ENCODE data around the gene TMEM240.
"Not testable (repeated sequence)": the region's sequence is repeated elsewhere in the genome, so short reads cannot be mapped to it uniquely, and the experiment has no call there.

TMEM240 gene

DNA sequence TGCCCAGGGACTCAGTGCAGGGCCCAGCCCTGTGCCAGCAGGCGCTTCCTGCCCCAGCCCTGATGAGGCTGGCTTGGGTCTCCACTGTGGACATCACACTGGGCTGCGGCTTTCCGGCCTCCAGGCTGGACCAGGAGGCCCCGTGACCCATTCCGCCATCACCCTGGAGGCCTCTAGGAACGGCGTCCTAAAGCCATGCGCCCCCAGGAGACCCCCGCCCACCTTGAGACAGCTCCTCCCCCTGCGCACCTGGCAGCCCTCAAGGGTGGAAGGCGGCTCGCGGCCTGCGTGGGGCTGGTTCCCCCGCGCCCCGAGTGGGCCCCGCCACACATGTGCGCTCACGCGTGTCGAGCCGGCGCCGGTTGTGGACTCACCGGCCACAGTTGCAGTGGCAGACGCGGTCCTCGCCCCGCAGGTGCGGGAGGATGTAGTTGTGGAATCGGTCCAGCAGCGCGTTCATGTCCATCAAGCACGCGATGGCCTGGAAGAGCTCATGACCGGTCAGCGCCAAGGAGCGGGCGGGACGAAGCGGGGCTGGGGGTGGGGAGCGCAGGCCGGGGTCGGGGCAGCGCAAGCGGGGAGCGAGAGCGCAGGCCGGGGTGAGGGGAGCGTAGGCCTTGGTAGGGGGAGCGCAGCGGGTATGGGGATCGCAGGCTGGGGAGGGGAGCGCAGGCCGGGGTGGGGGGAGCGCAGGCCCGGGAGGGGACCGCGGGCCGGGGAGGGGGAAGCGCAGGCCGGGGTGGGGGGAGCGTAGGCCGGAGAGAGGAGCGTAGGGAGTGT, 924 bp downstream of the TMEM240 start:
- DNase-seq = no peak

DNA sequence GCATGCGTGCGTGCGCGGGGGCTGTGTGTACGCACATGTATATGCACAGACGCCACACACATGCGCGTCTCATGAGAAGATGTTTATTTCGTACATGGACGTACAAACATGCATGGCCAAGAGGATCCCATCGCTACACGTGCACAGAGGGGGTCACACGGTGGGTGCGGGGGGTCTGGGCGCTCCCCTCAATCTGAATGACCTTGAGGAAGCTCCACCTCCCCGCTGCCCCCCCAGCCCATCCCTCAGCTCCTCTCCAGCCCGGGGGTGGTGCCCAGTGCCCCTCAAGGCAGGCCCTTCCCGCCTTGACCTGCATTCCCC, 1.5 kb downstream of the TMEM240 start:
- DNase-seq = no peak

DNA sequence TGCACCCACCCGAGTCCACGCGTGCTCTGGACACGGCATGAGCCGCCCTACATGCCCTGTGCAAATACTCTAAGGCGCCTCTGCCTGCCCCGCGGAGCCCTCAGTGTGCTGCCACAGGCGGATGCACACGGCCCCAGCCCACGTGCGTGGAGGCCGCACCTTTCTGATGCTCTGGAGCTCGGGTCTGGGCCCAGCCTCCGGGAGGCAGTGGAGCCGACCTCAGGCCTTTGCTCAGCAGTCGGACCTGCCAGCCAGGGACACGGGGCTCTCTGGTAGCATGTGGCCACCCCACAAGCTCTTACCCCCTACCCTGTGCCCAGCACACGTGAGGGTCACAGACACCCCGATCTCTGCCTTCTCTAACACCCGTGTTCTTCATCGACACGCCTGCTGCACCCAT, 2.1 kb downstream of the TMEM240 start:
- DNase-seq = no peak

DNA sequence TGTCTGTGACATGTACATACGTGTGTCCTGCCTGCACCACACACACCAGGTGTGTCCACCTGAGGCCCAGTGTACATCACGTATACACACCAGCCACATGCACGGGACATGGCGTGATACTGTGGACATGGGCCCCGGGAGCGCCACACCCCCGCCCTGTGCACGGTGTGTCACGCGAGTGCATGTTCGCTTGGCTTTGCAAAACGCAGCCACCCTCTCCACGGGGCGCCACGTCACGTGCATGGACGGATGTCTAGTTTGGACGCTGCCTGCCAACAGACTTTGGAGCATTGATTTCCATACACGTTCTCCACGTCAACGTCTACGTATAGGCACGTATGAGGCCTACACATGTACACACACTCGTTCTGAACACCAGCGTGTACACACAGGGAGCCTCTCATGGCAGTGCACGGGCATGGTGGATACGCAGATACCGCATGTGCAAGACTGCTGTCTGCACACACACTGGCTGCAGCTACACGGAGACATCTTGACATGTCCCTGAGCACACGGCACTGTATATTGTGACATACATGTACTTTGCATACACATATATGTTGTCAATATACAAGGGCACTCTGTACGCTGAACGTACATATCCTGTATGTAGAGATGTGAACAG, 2.7 kb downstream of the TMEM240 start:
- no peak for DNase-seq

DNA sequence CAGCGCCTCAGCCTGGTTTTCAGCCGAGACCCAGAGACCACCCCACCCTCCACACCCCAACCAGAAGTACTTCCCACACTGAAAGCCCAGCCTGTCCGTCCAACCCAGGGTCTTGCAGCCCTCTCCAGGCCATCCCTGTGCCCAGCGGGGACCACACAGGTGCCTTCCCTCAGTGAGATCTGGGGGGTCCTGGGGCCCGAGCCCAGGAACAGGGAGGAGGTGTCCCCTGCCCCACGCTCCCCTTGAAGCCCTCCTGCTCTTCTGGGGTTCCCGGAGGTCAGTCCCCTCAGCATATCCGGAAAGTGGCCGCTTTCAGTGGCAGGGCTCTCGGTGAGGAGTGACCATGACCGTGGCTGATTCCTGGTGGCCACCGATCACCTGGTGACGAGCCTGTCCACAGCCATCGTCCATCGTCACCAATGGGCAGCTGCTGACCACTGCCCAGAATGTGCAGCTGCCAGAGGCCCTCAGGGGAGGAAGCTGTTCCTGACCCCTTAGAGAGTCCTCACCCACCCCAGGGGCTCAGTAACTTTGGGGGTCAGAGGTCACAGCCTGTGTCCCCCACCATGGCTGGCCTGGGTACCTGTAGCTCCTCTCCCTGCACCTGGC, 3.4 kb downstream of the TMEM240 start:
- DNase-seq = no peak

DNA sequence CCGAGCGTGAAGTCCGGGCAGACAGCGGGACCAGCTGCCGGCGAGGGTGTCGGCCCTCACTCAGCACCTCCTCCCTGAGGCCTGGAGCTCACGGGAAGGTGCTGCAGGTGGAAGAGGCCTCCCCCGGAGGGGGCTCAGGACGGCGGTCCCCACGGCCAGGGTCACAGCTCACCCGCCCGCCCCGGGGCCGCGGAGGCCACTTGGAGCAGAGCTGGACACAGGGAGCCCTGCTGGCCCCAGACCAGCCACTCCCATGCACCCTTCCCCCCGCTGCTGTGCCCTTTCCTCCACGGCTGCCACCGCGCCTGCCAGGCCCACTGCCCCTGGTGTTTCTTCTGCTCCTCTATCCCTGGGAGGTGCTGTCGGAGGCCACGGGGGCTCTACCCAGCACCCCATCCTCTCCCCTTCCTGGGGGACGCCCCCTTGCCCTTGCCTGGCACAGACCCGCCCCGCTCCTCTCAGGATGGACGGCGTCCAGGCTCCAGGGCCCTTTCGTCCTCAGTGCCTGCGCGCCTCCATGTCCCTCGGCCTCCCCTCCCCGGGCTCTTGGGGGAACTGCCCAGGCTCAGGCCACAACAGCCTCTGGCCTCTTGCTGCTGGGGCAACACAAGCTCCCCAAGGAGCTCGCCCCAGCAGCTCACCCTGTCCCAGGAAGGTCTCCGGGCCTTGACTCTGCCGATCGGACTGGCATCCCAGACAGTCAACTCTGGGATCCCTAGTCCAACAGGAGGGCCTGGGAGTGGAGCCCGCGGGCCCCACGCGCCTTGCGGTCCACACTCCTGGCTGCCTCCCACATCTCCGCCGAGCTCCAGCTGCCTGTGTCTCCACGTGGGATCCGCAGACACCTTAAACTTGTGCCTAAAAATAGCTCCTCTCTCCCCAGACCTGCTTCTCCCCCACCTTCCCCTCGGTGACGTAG, 4.1 kb downstream of the TMEM240 start:
- DNase-seq = no peak

DNA sequence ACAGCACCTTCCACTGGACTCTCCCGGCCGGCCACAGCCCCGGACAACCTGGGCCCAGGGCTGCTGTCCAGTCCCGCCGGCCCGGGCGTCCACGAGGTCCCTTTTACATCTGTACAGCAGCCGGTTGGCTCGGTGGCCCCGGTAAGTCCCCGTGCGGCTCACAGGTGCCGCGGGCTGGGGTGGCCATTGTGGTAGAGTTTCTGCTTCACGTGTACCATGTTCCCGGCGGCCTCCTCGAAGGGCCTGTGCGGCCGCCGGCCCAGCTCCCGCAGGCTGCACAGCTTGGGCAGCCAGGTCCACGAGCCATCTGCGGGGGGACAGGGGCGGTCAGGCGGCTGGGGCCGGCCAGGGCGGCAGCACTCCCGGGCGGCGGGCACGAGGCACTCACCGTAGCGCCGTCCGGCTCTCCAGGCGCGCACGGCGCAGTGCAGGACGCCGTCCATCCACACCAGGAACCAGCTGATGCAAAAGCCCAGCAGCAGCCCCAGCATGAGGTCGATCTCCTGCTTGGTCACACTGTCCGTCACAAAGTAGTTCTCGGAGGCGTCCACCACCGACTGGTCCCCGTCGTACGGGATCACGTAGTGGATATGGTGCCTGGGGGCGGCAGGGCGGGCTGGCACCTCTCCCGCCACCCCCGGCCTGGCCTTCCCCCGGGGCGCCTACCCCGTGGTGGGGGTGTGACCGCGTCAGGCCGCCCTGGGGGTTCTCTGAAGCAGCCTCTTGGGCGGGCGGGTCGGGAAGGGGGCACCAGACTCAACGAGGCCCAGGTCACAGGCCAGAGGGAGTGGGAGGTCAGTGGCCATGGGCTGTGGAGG, 5.0 kb downstream of the TMEM240 start:
- no peak for DNase-seq

DNA sequence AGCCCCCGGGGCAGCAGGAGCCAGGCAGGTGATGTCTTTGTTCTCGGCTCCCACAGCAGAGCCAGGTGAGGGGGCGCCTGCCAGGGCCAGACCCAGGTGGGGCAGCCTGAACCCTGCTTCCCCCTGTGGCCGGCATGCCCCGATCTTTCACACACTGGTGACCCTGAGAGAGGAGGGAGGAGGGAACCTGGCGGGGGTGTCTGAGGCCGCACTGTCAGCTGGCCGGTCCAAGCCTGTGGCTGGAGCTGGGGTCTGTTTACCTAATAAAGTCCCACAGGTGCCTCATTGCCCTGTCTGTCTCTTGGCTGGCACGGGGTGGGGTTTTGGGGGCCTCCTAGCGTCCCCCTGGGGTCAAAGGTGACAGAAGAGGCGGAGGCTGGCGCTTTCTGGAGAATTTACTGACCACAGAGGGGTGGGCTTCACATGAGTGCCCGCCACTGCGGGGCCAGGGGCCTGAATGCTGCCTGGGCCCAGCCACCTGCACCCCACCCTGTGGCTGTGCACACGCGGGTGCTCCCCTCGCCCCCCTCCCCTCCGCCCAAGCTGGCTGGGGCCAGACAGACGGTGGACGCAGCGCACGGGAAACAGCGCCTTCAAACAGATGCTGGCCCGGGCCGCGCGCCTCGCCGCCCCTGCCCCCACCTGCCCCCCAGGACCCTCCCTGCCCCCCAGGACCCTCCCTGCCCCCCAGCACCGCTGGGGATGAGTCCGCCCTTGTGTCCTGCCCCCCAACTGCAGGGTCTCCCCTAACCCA, 5.8 kb downstream of the TMEM240 start:
- DNase-seq = no peak

DNA sequence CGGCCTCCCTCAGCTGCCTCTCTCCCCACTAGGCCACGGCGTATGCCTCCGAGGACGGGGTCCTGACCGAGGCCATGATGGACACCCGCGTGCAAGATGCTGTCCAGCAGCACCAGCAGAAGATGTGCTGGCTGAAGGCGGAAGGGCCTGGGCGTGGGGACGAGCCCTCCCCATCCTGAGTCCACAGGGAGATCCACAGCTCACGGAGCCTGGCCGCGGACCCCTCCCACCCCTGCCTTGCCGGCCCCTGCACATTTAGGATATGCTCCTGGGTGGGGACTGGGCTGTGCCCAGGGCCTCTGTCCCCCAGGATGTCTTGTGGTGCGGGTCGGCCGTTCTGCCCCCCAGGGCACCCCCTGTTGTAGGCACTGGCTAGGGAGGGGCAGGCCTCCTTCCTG, 6.5 kb downstream of the TMEM240 start:
- not testable (repeated sequence) for DNase-seq

DNA sequence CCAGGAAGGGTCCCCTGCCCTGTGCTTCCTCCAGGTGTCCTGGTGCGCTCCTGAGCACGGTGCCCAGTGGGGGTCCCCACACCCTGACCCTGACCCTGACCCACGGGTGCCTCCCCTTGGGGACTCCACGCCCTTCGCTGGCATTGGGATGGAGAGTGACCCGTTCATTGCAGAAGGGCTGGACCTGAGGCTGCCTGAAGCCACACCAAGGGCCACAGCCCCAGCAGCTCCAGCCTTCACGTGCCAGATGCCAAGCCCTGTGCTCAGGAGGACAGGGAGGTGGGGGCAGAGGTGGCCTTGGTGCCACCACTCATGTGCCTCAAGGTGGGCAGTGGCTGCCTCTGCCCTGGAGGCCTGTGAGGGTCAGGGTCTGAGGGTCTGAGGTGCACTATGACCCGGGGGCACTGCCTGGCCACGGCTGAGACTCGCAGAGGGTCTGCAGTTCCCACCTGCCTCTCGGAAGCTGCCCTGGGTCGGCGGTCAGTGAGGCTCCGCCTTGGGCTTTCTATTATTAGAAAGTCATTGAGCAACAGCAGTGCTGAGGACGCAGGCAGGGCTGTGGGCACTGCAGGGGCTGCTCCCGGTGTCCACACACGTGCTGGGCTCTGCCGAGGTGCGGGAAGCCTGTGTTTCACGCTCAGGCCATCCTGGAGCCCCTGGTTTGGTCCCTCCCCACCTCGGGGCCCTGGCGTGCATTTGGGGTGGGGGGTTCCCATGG, 7.1 kb downstream of the TMEM240 start:
- DNase-seq = not testable (repeated sequence)

DNA sequence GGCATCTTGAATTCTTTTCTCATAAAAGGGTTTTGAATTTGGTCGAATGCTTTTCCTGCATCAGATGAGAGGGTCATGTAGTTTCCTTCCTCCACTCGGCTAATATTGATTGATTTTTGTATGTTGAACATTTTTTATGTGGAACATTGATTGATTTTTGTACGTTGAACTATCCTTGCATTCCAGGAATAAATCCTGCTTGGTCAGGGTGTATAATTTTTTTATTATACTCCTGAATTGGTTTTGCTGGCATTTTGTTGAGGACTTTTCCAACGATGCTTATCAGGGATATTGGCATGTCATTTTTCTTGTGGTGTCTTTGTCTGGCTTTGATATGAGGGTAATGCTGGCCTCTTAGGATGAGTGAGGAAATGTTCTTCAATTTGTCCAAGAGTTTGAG, 8.5 kb downstream of the TMEM240 start:
- DNase-seq = no peak

DNA sequence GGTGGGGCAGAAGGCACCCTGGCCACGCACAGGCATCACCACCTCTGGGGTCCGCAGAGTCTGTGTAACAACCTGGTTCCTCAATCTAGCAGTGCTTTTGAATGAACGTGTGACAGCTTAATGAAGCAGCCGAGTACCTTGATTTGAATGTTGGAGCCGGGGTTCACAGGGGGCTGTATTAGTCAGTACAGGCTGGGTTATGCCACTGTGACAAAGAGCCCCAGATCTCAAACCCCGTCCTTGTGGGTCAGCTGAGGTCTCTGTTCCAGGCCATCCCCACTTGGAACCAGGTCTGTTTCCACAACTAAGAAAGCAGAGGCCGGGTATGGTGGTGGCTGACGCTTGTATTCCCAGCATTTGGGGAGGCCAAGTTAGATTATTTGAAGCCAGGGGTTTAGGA, 10.5 kb downstream of the TMEM240 start:
- no peak for DNase-seq

DNA sequence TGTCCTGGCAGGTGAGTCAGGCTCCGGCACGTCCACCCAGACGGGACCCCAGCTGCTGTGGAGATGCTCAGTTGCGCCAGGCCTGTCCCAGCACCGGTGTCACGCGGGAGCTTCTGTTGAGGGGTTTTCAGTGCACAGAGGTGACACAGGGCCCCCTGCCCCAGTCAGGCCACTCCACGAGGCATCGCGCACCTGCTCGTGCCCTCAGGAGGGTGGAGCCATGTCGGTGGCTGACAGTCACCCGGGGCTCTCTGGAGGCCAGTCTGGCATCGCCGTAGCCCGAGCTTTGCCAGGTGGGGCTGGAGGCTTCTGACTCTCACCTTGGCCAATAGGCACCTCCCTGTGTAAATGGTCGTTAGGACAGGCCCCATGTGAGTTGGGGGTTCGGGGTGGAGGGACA, 11.1 kb downstream of the TMEM240 start:
- DNase-seq = no peak

DNA sequence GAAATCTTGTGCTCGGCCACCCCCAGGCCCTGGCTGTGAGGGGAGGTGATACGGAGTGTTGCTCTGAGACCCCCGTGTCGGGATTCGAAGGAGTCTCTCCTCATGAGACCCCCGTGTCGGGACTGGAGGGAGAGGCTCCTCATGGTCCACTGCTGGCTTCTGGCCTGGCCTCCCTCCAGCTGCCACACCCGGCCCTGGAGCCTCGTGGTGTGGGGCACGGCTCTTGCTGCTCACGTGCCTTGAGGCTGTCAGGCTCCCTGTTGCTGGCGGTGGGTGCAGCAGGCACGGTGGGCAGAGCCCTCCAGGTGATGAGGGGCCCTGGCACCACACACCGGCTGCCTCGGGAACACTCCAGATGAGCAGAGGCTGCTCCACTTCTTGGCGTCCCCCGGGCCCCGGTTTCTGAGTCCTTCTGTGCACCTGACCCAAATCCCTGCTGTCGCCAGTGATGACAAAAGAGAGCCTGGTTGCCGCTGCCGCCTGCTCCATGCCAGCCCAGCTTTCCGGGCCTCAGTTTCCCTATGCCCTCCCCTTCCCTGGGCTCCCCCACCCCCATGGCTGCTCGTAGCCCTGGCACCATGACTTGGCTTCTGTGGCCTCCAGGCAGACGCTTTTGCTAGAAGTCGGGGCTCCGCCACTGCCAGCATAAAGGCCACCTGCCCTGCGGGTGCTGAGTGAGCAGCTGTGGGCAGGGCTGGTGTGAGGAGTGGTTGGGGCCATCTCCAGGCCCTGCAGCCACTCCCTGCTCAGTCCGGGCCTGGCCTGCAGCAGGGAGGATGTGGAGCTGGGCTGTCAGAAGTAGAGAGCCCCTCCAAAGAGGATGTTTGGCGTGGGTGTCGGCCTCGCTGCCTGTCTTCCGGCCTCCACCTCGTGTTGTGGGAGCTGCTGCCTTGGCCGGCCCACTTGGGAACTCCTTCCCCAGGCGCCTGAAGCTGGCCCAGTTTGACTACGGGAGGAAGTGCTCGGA, 11.8 kb downstream of the TMEM240 start:
- DNase-seq = no peak

DNA sequence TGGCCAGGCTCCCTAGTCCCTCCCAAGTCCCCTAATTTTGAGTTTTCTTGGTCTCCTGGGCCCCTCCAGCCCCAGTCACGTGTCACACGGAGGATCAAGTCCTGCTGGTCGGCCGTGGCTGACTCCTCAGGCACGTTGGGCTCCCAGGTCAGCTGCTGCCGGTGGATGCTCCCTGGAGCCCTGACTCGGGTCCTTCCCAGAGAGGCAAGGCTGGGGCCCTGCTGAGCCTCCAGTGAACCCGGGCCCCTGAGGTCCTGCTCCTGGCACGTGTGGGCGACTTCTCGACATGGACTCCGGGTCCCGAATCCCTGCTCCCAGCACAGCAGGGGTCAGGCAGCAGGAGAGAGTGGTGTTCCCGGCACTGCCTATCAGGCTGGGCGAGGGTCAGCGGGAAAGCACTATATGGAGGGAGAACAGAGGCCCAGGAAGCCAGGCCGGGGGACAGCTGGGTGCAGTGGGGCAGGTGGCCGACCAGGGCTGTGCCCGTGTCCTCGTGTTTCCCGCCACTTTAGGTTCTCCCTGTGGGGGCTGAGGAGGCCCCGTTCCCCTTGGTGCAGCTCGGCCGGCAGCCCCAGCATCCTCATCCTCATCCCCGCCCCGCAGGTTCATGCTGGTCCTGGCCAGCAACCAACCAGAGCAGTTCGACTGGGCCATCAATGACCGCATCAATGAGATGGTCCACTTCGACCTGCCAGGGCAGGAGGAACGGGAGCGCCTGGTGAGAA, 13.2 kb downstream of the TMEM240 start:
- DNase-seq = no peak

DNA sequence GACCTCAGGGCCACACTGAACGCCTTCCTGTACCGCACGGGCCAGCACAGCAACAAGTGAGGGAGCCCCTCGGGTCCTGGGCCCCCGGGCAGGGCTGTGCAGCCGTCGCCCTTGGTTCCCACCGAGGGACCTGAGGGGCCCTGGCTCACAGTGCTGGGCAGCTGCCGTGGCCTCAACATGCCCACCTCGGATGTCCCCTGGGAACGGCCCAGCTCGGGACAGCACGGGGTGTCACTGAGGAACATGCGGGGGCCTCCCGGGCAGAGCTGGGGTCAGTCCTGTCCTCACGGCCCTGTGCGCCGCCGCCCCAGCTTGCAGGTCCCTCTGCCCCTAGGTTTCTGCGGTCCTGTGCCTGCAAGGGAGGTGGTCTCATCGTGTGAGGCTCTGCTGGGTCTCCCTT, 13.9 kb downstream of the TMEM240 start:
- DNase-seq = not testable (repeated sequence)

DNA sequence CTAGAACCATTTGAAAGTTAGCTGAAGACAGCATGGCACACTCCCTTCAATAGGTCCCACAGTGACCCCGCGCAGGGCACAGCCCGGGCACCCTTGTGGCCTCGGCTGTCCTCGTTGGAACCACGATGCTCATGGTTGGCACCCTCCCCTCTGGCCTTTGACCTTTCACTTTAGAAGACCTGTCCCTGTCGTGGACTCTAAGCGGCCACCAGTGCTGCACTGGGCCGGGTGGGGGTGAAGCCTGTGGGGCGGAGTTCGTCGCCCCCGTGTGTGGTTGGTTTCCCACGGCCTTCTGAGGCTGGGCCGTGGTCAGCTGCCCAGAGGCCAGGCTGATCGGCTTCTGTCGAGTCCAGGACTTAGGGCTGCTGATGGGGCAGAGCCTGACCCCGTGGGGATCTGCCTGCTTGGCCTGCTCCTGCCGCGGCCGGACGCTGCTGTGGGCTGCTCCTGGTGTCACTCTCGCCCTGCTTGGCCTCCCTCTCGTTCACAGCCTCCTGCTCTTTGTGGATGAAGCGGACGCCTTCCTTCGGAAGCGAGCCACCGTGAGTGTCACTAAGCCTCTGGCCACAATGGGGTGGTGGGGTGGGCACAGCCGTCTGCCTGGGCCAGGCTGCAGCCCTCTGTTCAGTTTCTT, 15.6 kb downstream of the TMEM240 start:
- not testable (repeated sequence) for DNase-seq

DNA sequence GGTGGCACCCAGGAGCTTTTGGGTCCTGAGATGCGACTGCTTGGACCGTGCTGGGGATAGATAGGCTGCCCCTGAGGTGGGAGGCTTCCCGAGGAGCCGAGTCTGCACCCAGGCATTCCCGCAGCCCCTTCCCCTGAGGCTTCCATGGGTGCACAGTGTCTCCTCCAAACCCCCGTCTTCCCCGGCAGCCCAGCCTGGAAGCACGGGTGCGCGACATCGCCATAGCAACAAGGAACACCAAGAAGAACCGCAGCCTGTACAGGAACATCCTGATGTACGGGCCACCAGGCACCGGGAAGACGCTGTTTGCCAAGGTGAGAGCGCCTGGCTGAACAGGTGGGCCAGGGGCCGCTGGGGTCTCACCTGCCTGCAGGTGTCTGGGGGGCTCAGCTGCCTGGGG, 16.8 kb downstream of the TMEM240 start:
- not testable (repeated sequence) for DNase-seq

DNA sequence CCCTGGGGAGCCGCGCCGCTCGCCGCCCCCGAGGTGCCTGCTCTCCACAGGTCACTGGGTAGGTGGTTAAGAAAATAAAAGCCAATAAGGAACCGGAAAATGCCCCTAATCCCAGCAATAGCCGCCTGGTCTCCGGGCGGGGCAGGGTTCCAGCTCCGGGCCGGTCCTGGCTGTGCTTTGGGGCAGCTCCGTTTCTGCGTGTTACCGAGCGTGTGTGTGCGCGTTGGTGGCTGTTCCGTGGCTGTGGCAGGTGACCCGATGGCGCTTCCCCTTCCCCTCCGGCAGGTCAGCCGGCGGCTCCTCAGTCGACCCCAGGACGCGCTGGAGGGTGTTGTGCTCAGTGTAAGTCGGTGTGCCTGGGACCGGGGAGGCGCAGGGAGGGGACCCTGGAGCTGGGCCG, 17.2 kb downstream of the TMEM240 start:
- DNase-seq = not testable (repeated sequence)
